GM21360 (cell line): ENCODE measurements around the gene TMEM43.
"Not testable (repeated sequence)": the region's sequence is repeated elsewhere in the genome, so short reads cannot be mapped to it uniquely, and the experiment has no call there.

ENCODE experiments used
- ATAC-seq: cut with Tn5 transposase; IDR thresholded peaks from one replicate; pipeline ENCODE4 v1.9.1; 2021; ENCODE audit warnings: mild to moderate bottlenecking, moderate library complexity; ENCODE audit not compliant: unreplicated experiment

TMEM43 gene

DNA sequence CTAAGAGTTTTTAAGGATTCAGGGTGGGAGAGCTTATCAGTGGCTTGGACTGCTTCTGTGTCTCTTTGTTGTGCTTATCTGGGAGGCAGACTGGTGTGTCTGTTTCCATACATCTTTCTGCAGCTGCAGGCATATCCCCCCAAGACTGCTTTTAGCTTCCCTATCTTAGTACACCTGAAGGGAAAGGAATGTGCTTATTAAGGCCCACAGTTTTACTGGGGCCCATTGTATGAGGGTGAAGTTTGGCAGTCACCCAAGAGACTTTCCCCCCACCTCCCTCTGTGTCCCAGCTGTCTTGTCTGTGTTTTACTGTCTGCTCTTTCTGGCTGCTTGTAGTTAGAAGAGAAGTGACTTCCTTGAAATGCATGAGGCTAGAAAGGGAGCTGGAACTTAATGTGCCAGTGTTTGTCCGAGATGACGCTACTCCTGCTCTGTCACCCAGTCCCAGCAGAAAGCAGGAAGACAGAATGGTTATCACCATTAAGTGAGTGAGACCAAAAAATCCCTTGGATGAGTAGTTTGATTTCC lies 3.9 kb upstream of the TMEM43 start:
- not testable (repeated sequence) for ATAC-seq

DNA sequence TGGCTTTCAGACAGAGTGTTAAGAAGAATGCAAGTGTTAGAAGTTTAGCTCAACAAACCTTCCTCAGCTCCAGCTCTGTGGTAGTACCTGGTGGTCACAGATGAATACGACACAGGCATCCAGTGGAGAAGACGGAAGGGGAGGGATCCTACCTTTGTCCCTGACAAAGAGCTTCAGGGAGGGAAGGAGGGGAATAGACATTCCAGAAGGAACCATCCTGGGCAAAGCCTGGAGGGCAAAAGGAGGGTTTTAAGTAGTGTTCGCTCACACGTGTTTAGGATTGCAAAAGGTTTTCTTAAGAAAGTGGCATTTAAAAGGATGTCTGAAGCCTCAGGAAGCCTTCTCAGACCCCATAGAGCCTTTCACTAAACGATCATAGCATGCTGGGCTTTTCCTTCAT lies 3.0 kb upstream of the TMEM43 start:
- ATAC-seq: no peak

DNA sequence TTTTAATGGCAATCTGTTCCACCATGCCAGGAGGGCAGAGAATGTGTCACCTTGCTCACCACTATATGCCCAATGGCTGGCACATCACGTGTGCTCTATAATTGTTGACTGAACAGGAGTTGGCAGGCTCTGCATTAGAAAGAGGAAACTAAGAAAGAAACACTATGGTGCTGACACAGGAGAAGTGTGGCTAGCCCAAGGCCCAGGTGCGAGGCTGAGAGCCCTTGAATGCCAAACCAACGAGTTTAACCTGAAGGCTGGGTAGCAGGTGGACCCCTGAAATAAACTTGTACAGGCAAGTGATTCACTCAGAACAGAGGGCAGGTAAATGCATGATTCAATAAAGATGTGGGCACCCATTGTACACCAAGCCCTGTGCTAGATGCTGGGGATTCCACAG lies 2.6 kb upstream of the TMEM43 start:
- ATAC-seq: no peak

DNA sequence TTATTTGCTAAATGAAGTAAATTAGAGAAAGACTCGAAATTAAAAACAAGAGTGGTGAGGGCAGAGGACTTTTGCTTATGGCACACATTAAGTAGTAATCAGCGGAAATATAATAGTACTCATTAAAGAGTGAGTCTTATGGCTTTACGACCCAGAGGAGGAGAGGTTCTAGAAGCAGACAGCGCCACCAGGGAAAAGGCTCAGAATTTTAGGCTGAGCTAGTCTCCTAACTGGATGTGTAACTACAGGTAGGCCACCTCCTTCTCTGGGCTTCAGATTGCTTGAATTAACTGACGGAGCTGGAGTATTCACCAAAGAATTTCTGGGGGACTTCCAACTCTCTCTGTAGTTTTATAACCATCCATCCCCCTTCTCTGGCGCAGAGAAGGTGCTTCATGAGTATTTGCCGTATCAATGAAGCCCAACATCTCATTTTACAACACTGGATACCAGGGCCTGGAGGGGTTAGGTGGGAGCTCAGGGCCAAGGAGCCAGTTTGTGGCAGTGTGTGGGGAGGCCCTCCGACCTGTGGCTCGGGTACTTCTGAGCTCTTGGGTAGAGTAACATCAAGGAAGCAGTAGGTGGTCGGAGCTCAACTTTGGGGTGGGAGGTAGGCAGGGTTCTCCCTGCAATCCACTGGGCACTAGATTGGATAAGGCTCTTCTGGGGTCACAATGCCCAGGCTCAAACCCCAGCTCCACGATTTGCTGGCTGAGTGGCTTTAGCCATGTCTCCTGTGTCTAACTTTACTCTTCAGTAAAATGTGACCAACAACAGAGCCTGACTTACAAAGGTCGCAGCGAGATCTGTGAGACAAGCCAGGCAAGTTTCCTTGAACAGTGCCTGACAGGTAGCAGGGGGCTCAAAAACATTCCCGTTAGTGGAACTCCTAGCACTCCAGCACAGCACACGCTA lies 1.3 kb upstream of the TMEM43 start:
- no peak for ATAC-seq

DNA sequence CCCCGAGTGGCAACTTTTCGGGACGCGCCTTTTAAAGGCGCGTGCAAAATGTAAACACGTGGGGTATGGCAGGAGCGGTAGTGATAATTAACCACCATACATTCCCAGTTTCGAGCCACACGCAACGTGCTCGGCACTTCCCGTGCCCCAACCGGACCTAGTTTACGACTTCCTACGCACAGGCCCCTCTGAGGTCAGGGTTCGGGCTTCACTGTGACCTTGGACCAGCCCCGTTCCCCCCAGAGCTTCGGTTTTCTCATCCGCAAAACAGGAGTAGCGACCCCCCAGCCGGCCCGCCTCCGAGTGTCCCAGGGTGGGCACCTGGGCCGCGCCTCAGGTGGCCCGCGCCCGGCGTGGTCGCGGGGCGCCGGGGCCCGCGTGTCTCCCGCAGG lies 633 bp upstream of the TMEM43 start:
- ATAC-seq: peak; percentile 25

DNA sequence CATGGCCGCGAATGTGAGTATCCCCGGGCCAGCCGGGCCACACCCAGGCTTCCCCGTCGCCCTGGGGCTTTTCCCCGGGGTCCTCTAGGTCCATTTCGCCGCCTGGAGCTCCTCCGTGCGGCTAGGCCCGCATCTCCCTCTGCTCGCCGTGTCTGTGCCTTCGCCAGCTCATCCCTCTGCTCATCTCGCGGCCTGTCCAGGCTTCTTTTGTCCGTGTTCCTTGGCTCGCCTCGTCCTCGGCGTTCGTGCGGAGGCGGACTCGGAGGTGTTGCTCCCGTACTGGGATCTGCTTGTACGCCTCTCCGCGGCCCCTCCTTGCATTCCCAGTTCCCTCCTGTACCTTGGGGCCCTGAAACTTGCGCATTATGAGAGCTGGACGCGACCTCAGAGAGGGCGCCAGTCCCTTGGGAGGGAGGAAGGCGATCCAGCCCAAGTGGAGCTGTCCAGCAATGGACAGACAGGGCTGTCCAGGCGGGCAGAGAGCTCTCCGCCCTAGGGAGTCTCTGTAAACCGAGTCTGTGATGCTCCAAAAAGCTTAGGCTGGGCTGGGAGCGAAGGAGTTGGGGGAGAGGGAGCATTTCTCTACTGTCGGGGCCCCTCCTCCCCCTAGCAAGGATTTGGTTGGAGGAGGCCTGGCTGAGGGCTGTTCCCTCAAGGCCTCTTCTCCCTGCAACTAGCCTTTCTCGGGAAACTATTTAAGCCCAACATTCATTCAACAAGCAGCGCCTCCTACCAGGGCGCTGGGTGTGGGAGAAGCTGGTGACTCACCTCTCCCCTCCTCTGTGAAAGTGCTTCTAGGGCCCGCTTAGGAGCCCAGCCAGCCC lies 553 bp downstream of the TMEM43 start:
- peak; percentile 24 for ATAC-seq

DNA sequence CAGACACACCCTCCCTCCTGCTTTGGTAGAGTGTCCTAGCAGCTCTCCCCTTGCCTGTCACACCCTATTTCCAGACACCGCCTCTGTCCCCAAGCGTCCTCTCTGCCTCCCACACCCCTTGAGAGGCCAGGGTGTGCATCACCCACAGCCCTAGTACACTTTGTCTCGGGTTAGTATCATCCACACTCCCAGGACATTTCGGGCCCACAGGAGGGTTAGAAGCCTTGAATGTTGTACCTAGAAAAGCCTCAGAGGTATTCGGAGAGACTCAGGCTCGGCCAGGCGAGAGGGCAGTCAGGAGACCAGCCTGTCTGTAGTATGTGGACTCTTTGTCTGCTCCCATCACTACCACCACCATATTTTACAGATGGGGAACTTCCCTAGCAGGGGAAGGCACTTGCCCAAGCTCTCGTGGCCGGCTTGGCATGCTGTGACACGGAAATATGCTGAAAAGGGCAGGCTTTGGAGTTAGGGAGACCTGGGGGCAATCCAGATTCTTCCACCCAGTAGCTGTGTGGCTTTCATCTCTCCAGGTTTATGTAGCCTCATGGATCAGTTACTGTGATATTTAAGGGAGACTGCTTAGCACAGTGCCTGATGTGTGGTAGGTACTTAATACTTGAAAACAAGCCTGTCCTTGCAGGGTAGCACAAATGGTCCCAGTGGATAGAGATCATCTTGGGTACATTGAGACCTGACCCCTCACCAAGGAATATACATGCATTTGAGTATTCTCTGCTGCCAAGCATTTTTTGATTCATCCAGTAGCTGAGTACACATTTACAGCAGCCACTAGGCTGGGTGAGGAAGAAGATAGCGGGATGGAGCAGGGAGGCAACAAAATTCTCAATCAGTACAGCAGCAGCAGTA lies 1.4 kb downstream of the TMEM43 start:
- no peak for ATAC-seq

DNA sequence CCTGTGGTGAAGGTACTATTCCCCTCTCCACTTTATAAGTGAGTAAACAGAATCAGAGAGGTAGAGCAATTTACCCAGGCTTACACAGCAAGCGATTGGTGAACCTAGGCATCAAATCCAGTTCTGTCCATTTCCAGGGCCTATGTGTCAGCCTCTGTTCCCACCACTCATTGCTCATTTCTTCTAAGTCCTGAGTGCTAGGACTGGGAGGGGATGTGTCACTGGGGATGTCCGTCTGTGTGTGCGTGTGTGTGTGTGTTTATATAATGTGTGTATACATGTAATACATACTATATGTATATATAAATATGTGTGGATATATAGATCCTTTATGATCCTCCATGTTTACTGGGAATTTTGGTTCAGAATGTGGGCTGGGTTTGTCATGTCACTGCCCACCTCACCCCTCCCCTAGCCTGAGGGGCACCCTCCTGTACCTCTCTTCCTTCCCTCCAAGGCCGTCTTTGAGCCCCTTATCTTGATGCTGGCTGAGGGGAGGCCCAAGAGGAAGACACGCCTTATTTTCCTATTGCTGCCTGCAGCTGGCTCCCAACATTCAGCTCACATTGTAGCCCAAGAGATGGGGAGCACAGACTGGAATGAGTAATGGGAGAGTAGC lies 2.1 kb downstream of the TMEM43 start:
- no peak for ATAC-seq

DNA sequence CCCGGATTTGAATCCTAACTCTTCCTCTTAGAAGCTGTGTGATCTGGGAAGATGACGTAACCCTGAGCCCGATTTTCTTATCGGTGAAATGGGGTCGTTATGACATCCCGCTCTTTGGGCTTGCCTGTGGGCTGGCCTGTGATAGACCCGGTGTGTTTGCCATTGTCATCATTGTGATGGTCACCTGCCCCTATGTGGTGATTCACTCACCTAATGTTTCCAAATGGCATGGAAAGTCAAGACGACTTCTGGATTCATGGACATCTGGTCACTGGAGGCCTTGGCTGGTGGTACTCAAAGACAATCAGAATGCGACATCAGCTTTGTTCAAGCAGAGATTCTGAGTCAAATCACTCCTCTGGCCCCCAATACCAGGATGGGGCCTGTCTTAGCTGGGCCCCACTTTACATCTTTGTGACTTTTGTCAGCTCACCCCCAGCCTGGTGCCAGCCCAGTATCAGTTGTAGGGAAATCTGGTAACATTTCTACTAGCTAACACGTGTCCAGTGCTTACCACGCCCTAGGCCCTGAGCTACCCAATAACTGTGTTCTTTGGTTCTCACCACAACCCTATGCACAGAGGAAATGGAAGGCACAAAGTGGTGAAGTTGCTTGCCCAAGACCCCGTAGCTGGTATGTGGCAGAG lies 2.8 kb downstream of the TMEM43 start:
- ATAC-seq: no peak

DNA sequence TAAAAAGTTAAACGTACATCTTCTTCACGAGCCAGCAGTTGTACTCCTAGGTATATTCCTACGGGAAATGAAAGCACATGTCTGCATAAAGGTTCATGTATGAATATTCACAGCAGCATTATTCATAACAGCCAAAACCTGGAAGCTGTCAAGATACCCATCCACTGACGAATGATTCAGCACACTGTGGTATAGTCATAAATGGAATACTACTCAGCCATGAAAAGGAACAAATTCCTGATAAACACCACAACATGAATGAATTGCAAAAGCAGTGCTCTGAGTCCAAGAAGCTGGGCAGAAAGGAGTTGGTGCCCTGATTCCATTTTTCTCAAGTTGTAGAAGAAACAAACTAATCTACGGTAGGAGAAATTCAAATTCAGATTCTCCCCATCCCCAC lies 3.9 kb downstream of the TMEM43 start:
- ATAC-seq: no peak

DNA sequence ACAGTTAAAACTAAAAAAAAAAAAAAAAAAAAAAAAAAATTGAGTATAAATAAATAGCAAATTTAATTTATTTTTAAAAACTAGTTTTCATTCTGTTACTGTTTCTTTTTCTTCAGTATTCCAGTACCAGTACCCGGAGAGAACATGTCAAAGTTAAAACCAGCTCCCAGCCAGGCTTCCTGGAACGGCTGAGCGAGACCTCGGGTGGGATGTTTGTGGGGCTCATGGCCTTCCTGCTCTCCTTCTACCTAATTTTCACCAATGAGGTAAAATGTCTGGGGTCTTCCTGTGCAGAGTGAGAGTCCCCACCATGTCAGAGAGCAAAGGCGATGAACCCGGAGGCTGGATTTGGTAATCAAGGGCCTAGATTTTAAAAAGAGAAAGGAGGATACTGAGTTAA lies 4.4 kb downstream of the TMEM43 start:
- no peak for ATAC-seq

DNA sequence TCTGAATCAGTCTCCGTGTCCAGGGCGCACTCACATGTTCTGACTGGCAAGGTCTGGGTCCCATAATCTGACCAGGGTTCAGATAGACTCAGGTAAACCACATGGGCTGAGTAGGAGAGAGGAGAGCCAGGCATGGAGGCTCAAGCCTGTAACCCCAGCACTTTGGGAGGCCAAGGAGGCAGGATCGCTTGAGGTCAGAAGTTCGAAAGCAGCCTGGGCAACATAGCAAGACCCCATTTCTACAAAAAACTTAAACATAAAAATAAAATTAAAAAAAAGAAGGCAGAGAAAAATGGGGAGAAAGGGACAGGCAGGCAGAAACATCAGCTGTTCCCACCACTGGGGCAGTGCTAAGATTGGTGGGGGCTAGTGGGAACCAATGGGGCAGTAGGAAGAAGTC lies 5.4 kb downstream of the TMEM43 start:
- ATAC-seq: no peak

DNA sequence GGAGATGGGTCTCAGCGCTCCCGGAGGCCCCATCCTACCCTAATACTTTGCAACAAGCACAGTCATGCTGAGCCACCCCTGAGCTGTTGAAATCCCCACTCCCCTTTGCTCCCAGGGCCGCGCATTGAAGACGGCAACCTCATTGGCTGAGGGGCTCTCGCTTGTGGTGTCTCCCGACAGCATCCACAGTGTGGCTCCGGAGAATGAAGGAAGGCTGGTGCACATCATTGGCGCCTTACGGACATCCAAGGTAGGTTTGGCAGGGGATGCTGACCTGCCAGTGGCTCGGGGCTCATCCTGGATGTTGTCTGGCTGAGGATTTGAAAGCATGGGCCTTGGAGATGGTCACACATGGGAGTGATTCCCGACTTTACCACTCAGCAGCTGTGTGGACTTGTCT lies 5.9 kb downstream of the TMEM43 start:
- no peak for ATAC-seq

DNA sequence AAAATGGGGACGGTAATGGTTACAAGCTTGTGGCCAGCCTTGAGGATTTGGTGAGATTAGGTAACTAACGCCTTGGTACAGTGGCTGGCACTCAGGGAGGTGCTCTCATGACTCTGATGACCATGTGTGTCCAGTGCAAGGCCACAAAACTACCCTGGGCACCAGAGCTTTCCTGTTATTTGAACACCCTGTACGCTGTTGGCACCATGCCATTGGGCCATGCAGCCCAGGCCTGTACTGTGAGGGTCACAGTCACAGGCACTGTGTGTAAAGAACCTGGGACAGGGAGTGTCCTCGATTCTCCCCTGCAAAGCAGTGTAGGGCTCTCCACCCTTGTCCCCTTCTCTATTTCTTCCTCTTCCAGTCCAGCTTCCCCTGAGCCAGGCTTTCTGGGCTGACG lies 6.3 kb downstream of the TMEM43 start:
- no peak for ATAC-seq

DNA sequence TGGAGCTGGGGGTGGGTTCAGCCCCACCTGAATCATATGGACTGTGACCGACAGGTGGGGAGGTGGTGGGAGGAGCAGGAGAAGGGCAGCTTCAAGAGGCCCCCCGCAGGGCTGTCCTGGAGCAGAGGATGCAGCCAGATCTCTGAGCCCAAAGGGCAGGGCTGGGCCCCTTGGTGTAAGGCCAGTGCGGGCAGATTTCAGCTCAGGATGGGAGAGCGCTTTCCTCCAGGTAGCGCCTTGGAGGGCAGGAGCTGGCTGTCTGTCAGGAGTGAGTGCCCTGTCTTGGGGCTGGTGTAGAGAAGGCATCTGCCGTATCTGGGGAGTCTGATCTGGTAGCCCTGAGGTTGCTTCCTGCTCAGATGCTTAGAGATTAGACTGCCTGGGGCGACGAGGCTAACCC lies 7.3 kb downstream of the TMEM43 start:
- ATAC-seq: no peak

DNA sequence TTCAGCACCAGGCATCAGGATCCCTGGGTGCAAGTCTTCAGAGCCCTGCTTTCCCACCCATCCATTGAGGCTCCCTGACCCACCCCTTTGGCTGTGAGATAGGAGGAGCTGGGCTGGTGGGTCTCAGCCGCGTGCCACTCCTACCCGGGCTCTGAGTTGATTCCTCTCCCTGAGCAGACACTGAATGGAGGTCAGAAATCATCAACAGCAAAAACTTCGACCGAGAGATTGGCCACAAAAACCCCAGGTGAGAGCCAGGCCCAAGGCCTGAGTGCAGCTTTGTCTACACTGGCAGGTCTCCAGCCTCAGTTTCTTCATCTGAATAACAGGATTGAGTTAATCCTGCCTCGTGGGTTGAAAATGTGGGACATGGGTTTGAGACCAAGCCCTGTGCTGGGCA lies 7.8 kb downstream of the TMEM43 start:
- ATAC-seq: no peak

DNA sequence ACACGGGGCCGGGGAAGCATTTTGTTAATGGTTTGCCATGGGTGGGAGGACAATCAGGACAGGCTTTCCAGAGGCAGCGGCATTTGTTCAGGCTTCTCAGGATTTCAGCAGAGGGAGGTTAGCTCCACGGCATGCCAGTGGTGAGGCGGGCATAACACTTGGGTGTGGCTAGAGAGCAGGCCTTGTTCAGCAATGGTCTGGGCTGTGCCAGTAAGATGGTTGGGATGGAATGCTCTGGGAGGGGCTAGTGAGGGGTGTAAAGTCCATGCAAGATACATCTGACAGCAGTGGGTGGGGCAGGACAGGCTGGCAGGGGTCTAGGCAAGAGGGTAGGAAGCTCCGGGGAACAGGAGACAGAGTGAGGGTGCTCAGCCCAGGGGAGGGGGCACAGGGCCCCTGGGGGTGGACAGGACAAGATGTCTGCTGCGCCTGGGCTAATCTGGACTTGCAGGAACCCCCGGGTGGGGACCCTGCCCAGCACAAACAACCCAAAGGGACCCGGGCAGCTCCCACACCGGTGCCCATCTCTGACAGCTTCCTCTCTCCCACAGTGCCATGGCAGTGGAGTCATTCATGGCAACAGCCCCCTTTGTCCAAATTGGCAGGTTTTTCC lies 8.4 kb downstream of the TMEM43 start:
- no peak for ATAC-seq

DNA sequence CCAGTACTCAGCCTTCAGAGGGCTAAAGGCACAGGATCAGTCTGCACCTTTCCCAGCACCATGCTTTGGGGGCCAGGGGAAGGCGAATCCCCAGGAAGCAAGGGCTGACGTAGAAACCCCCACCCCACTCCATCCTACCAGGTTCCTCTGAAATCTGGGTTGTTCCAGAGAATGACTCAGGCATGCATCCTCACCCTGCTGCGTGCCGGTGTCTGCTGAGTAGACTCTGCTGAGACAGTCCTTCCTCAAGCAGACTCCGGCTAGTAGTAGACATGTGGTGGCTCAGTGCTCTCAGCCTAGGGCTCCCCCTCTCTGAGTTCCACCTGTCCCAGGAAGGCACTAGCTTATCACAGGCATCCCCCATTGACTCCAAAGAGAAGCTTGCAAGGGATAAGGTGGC lies 9.0 kb downstream of the TMEM43 start:
- ATAC-seq: no peak

DNA sequence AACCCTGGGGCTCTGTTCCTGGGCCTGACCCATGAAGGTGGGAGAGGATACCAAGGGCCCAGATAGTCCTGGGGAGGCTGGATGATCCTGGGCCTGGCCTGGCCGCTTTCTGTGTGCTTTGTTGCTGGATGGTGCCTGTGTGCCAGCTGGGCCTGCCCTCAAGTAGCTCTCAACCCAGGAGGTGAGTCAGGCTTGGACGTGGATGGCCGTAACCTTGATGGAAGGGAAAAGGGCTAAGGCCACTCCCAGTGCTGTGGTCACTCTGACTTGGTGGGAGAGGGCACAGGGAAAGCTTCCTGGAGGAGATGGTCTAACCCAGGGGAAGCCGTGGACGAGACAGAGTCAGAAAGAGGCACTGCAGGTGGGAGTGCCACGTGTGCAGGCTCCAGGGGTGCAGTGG lies 9.4 kb downstream of the TMEM43 start:
- ATAC-seq: no peak

DNA sequence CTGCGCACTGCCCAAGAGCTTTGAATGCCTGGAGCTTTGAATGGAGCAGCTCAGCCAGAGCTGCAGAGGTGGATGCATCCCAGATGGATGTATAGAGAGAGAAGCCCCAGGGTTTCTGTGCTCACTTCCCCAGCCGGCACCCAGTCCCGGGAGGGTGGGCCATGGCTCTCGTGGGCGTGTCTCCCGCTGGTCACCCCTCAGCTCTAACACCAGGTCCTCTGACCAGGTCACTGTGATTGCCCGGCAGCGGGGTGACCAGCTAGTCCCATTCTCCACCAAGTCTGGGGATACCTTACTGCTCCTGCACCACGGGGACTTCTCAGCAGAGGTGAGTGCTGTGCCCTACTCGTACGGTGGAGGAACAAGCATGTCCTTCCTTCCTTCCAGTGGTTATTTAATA lies 10.7 kb downstream of the TMEM43 start:
- ATAC-seq: no peak
